ENCODE data around the gene KRT2. TPM values are rescaled to one million over a fixed set of nuclear protein-coding genes. Genes with fewer than 3 reads are reported as not detected.

The KRT2 gene
- not detected in 2 replicates for total RNA-seq (2022)
- not detected for Bru-seq, nascent RNA
- not detected for BruChase-seq, experiment 1, labeled RNA remaining after a 6-hour chase
- not detected for BruChase-seq, experiment 2, labeled RNA remaining after a 2-hour chase
- long read RNA-seq, result 0 reads

GRCh38 chr12:52651726-52652261 lies at the start of gene KRT2:
TSS of gene KRT2 (minus strand) at chr12:52652211. CDS start at chr12:52652142, 69 bp downstream.
- Mint-ChIP-seq H3K4me3 (ENCODE audit: low read depth, unreplicated experiment) (no peak within 1 kb of the TSS), H3K4me1 (ENCODE audit: low read depth, unreplicated experiment) (peaks cover 9% of the 10 kb centered on the region), H3K9me3 (ENCODE audit: low read depth, unreplicated experiment) (no peaks in the 10 kb centered on the region), H3K36me3 (ENCODE audit: insufficient read depth, unreplicated experiment) (no peaks in the 10 kb centered on the region), H3K27ac (ENCODE audit: unreplicated experiment) (no peak within 1 kb of the TSS), H3K27me3 (ENCODE audit: unreplicated experiment) (peaks cover 82% of the 10 kb centered on the region)
- CTCF ChIA-PET, result no interaction called here
- intact Hi-C loops (cut with micrococcal nuclease; ENCODE audit: unreplicated experiment), result no loop called here
- BruUV-seq (replicated peaks), result no TSS peak
- no peak for DNase-seq
- TF ChIP-seq CTCF (IDR thresholded peaks at IDR 0.05; ENCODE audit: unreplicated experiment), result no peak

GRCh38 chr12:52701281-52701680 lies 49.3 kb upstream of the KRT2 start:
- H3K36me3 Mint-ChIP-seq (ENCODE audit: insufficient read depth, unreplicated experiment), result no peaks in the 10 kb centered on the region
- no peak overlapping the region for H3K27ac Mint-ChIP-seq (ENCODE audit: unreplicated experiment)
- H3K9me3 Mint-ChIP-seq (ENCODE audit: low read depth, unreplicated experiment), result no peaks in the 10 kb centered on the region
- TF ChIP-seq CTCF (IDR thresholded peaks at IDR 0.05; ENCODE audit: unreplicated experiment), result no peak
- CTCF ChIA-PET, result no interaction called here
- H3K27me3 Mint-ChIP-seq (ENCODE audit: unreplicated experiment), result peaks cover 86% of the 10 kb centered on the region
- no peak overlapping the region for H3K4me3 Mint-ChIP-seq (ENCODE audit: low read depth, unreplicated experiment)
- intact Hi-C loops (cut with micrococcal nuclease; ENCODE audit: unreplicated experiment), result no loop called here
- DNase-seq, result no peak
- H3K4me1 Mint-ChIP-seq (ENCODE audit: low read depth, unreplicated experiment), result no peaks in the 10 kb centered on the region
- no TSS peak for BruUV-seq (replicated peaks)

- Mint-ChIP-seq H3K4me1 (ENCODE audit: low read depth, unreplicated experiment) (no peaks in the 10 kb centered on the region), H3K4me3 (ENCODE audit: low read depth, unreplicated experiment) (no peak overlapping the region), H3K36me3 (ENCODE audit: insufficient read depth, unreplicated experiment) (no peaks in the 10 kb centered on the region), H3K9me3 (ENCODE audit: low read depth, unreplicated experiment) (no peaks in the 10 kb centered on the region), H3K27ac (ENCODE audit: unreplicated experiment) (no peak overlapping the region), H3K27me3 (ENCODE audit: unreplicated experiment) (peaks cover 93% of the 10 kb centered on the region)
- CTCF ChIA-PET, result no interaction called here
- TF ChIP-seq CTCF (IDR thresholded peaks at IDR 0.05; ENCODE audit: unreplicated experiment), result no peak
- intact Hi-C loops (cut with micrococcal nuclease; ENCODE audit: unreplicated experiment), result no loop called here
- BruUV-seq (replicated peaks), result no TSS peak
- DNase-seq, result no peak
Measured at GRCh38 chr12:52699960-52700359, 47.9 kb upstream of the KRT2 start.

GRCh38 chr12:52699373-52699772 lies 47.4 kb upstream of the KRT2 start:
- Mint-ChIP-seq H3K36me3 (ENCODE audit: insufficient read depth, unreplicated experiment) (no peaks in the 10 kb centered on the region), H3K27ac (ENCODE audit: unreplicated experiment) (no peak overlapping the region), H3K4me1 (ENCODE audit: low read depth, unreplicated experiment) (no peaks in the 10 kb centered on the region), H3K9me3 (ENCODE audit: low read depth, unreplicated experiment) (no peaks in the 10 kb centered on the region), H3K4me3 (ENCODE audit: low read depth, unreplicated experiment) (no peak overlapping the region), H3K27me3 (ENCODE audit: unreplicated experiment) (peaks cover 98% of the 10 kb centered on the region)
- no peak for TF ChIP-seq CTCF (IDR thresholded peaks at IDR 0.05; ENCODE audit: unreplicated experiment)
- no peak for DNase-seq
- no TSS peak for BruUV-seq (replicated peaks)
- intact Hi-C loops (cut with micrococcal nuclease; ENCODE audit: unreplicated experiment), result no loop called here
- CTCF ChIA-PET, result no interaction called here
